ENCODE data around the gene BSN.

DNA sequence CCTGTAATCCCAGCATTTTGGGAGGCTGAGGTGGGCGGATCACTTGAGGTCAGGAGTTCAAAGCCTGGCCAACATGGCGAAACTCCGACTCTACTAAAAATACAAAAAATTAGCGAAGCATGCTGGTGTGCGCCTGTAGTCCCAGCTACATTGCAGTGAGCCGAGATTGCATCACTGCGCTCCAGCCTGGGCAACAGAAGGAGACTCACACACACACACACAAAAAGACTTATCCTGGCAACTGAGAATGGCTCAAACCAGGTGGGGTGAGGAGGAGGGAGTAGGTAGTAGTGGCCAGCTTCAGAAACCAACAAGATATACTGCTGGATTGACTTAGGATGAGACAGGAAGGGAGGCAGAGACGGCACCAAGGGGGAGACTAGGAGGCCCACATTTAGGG, 66.5 kb downstream of the BSN start:
- TF ChIP-seq POLR2AphosphoS5 (IDR thresholded peaks at IDR 0.05; ENCODE audit: low read depth, low read length) (no peak), SIN3A (IDR thresholded peaks at IDR 0.05; ENCODE audit: borderline replicate concordance, insufficient read depth, low read length) (no peak), TAF1 (IDR thresholded peaks at IDR 0.05; ENCODE audit: borderline replicate concordance, insufficient read depth, low read length) (no peak), FOXP2 (optimal IDR thresholded peaks at IDR 0.05; ENCODE audit: borderline replicate concordance, extremely low read depth, extremely low read length, insufficient read depth) (no peak)
- TF ChIP-seq, protein P1, sequence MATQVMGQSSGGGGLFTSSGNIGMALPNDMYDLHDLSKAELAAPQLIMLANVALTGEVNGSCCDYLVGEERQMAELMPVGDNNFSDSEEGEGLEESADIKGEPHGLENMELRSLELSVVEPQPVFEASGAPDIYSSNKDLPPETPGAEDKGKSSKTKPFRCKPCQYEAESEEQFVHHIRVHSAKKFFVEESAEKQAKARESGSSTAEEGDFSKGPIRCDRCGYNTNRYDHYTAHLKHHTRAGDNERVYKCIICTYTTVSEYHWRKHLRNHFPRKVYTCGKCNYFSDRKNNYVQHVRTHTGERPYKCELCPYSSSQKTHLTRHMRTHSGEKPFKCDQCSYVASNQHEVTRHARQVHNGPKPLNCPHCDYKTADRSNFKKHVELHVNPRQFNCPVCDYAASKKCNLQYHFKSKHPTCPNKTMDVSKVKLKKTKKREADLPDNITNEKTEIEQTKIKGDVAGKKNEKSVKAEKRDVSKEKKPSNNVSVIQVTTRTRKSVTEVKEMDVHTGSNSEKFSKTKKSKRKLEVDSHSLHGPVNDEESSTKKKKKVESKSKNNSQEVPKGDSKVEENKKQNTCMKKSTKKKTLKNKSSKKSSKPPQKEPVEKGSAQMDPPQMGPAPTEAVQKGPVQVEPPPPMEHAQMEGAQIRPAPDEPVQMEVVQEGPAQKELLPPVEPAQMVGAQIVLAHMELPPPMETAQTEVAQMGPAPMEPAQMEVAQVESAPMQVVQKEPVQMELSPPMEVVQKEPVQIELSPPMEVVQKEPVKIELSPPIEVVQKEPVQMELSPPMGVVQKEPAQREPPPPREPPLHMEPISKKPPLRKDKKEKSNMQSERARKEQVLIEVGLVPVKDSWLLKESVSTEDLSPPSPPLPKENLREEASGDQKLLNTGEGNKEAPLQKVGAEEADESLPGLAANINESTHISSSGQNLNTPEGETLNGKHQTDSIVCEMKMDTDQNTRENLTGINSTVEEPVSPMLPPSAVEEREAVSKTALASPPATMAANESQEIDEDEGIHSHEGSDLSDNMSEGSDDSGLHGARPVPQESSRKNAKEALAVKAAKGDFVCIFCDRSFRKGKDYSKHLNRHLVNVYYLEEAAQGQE (IDR thresholded peaks at IDR 0.05; ENCODE audit: insufficient read depth in 1 of 2, low read depth in 2 of 2, low read length in 2 of 2), result no peak
